Vagina (tissue), 2 donors: Measurements from ENCODE around the gene TLK2.
"Not testable (repeated sequence)": the region's sequence is repeated elsewhere in the genome, so short reads cannot be mapped to it uniquely, and the experiment has no call there.

Source experiments
- POLR2A ChIP-seq, 2 donors: fragments of 450-650 bp; IDR thresholded peaks; one replicate each; pipeline ENCODE4 v1.6.1; 2017; ENCODE audit warnings: antibody characterized with exemption in 2 of 2, mild to moderate bottlenecking in 2 of 2, moderate library complexity in 2 of 2
- TF ChIP-seq, protein P1 (sequence below), 3 experiments: fragments of 450-650 bp in 2 of 3; fragments of 200-600 bp in 1 of 3; sonication (generic) in 1 of 3; IDR thresholded peaks; one replicate each; pipeline ENCODE4 v1.5.1; 2017 to 2019; ENCODE audit warnings: antibody characterized with exemption in 3 of 3, mild to moderate bottlenecking in 2 of 3, moderate library complexity in 2 of 3

DNA sequence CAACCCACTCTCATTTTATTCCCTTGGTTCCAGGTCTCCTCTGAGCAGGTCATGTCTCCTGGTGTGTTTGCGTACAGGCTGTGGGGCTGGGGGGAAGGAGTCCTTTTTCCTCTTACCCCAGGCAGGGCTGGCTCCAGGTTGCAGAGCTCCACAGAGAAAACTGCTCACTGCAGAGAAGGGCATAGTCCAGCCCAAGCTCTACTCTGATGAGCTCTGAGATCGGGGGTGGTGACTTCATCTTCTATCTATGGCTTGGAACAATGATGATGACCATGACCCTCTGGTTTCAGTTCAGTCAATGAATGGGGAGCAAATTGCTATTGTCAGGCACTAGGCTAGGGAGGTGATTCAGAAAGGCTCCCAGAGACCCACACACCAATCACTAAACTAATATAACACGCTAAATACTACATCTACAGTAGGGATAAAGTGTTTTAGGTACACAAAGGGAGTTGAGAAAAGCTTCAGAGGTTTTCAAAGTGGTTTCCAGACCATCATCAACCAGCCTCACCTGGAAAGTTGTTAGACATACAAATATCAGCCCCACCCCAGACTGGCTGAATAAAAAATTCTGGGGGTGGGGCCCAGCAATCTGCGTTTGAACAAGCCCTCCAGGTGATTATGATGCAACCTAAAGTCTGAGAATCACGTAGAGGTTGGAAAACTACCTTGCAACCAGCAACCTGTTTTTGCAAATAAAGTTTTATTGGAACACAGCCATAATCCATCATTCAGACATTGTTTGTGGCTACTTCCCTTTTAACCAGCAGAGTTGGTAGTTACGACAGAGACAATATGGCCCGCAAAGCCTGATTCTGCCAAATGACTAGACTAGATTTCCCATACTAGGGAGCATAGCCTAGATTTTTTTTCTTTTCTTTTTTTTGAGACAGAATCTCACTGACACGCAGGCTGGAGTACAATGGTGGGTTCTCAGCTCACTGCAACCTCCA is 5.3 kb upstream of the TLK2 start:
- not testable (repeated sequence) for TF ChIP-seq POLR2A (IDR thresholded peaks at IDR 0.05)
- TF ChIP-seq, protein P1, sequence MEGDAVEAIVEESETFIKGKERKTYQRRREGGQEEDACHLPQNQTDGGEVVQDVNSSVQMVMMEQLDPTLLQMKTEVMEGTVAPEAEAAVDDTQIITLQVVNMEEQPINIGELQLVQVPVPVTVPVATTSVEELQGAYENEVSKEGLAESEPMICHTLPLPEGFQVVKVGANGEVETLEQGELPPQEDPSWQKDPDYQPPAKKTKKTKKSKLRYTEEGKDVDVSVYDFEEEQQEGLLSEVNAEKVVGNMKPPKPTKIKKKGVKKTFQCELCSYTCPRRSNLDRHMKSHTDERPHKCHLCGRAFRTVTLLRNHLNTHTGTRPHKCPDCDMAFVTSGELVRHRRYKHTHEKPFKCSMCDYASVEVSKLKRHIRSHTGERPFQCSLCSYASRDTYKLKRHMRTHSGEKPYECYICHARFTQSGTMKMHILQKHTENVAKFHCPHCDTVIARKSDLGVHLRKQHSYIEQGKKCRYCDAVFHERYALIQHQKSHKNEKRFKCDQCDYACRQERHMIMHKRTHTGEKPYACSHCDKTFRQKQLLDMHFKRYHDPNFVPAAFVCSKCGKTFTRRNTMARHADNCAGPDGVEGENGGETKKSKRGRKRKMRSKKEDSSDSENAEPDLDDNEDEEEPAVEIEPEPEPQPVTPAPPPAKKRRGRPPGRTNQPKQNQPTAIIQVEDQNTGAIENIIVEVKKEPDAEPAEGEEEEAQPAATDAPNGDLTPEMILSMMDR (IDR thresholded peaks at IDR 0.05), result not testable (repeated sequence)
